GM18951 (cell line): ENCODE data around the gene CD36.

Source experiments
- POLR2A ChIP-seq: IDR thresholded peaks from 4 replicates; pipeline ENCODE4 v1.6.1; 2011; ENCODE audit warnings: mild to moderate bottlenecking; ENCODE audit not compliant: insufficient read length, insufficient read depth; ENCODE audit errors: extremely low read depth
- in situ Hi-C: fragments of 300-500 bp; cut with MboI; formaldehyde crosslinking; loops from one replicate; pipeline ENCODE4 v1.12.0; 2022; ENCODE audit warnings: low sequenced_read_pairs, mixed read lengths, inconsistent platforms; ENCODE audit not compliant: unreplicated experiment

The CD36 gene

DNA sequence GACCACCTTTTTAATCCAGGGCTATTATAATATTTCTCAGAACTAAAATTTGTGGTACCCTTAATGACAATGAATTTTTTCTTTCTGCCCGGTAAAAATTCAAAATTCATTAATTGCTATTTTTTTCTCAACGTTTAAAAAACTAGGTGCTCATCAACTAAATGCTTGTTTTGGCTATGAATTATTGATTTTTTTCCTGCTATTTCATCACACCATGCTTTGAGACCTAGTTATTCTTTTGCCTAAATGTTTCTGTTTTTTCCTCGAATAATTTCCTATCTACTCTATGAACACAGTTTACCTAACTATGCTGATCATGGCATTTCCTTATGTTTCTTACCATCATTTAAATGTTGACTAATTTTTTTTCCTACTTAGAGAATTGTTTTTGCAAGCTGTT is 5.6 kb upstream of the CD36 start:
- in situ Hi-C loops: no loop called here
- TF ChIP-seq POLR2A: no peak

DNA sequence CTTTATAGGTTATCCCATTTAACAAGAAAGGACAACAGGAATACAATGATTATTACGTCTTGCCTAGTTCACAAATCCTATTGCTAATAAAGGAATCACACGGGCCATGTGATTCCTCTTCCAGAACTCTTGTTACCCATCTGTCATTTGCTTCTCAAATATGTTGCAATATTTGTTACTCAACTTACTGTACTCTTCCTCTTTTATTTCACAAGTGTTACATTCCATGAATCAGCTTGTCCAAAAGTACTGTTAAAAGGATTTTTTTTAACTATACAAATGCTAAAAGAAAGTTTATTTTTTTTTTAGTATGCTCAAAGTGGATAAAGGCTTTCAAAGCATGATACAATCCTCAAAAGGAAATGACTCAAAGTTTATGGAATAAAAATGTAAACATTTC is 3.9 kb upstream of the CD36 start:
- TF ChIP-seq POLR2A: no peak
- in situ Hi-C loops: no loop called here

DNA sequence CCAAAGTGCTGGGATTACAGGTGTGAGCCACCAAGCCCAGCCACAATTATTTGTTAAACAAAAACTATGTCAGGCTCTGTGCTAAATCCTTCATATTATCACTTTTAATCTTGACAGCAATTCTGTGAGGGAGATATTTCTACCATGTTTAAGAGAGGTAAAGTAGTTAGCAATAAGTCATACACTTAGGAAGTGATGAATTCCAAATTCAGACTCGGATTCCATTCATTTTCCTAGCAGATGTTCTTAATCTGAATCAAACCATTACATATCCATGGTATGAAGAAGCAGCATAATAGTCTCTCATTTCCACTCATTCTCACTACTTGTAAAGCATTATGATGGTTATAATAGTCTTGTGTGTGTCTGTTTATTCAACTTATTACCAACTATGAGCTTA is 2.9 kb upstream of the CD36 start:
- no peak for TF ChIP-seq POLR2A
- in situ Hi-C loops: no loop called here

DNA sequence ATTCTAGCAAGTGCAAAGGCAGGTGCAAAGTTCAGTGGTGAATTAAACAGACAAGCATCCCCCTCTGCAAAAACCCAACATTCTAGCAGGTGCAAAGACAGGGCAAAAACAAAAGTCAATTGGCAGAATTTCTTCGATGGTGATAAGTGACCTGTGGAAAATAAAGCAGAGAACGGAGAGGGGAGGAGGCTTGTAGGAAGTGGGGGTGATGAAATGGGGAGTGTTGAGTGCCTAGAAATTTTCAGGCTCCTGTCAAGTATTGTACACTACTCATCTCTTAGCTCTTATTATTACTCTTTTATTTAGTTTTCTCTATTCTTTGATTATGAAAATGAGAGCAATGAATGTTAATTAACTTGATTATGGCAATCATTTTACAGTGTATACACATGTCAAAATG is 2.4 kb upstream of the CD36 start:
- TF ChIP-seq POLR2A: no peak
- in situ Hi-C loops: no loop called here

DNA sequence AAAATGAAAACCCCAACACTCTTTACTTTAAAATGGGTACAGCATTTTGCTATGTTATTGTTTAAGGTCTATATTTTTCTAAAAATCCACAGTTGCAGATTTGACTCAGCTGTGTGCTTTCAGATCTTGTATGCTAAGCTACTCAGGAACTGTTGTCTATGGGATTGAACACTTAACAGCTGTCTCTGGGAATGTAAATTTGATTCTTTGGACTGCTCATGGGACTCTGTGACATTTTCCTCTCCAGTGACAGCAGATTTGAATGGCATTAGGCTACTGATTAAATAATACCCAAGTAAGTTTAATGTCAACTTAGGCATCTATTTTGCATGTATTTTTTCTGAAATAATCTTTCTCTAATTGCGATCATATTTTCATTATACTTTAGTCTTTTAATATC is 1.7 kb upstream of the CD36 start:
- no peak for TF ChIP-seq POLR2A
- in situ Hi-C loops: no loop called here

DNA sequence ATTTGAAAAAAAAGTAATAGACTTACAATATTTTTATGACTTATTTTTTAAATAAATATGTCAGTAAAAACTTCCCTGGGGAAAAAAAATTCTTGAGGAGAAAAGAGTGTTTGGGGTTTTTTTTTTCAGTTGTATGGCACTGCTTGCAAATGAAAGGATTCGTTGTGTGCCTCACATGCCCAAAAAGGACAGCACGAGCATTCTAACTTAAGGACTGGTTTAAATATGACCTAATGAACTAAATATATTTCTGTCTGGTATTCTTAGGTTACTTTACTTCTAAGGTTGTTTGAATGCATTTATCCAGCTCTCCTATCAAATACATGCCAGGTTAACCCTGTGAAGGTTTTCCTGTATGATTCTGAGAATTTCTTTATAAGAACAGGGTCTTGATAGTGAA is 988 bp upstream of the CD36 start:
- no peak for TF ChIP-seq POLR2A
- in situ Hi-C loops: no loop called here

DNA sequence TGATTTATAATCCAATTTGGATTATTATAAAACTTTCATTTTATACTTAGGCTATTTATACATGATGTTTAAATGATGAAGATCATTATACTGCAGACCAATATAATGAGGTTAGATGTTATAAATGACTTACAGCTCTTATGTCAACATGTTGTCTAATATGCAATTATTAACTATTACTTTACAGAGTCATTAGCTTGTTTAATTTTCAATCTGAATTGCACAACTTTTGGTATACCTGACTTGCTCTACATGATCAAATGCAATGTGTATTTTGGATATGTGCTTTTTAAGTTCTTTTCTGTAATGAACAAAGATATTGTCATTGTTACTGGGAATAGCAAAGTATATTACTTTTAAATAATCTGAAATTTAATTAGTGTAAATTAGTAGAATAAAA is 569 bp downstream of the CD36 start:
- TF ChIP-seq POLR2A: no peak

DNA sequence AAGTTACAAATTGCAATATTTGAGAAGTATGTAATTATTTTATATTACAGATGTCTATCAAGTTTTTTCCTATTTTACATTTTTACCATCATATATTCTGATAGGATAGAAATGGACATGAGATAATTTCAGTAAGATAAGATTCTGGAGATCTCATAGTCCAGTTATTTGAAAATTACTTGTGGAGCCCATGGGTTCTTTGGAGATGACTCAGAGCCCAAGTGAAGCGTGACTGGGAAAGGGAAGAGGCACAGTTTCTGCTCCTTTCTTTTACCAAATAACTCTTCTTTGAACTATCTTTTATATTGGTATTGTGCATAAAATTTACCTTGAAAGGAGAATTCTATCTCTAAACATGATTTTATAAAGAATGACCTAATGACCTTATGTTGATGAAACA is 2.4 kb downstream of the CD36 start:
- no peak for TF ChIP-seq POLR2A

More for the DNA sequence above, 569 bp downstream of the CD36 start:
- in situ Hi-C loops: no loop called here

DNA sequence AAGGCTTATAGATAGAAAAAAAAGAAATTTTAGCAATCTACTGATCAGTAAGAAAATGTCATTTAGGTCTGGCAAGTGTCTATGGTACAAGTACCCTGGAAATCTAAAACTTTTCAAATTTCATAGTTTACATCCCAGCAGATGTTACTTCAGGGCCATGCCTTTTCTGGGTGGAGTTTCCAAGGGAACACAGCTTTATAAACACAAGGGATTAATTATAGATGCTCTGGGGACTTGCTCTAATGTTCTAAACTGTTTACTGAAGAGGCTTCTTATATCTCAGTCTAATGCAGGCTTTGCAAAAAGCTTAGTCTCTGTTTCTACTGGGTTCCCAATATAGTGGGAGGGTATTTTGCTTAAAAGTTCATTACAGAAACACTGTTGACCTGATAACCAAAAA is 3.1 kb downstream of the CD36 start:
- in situ Hi-C loops: no loop called here
- no peak for TF ChIP-seq POLR2A

More for the DNA sequence above, 2.4 kb downstream of the CD36 start:
- in situ Hi-C loops: no loop called here

DNA sequence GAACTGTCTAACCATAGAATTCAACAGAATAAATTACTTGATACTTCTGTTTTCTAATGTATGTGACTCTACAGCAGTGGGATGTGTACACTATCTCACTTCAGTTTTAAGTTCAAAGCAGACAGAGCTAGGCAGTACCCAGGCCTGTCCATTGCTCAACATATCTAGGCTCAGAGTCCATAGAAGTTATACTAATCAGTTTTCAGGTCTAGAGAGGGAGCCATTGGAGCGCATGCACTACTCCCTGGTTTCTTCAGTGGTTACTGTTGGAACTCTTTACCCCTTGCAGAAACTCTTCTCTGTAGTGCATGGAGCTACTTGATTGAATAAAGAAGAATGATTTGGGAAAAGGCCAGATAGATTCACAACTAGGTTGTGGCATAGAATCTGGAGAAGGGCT is 4.4 kb downstream of the CD36 start:
- in situ Hi-C loops: no loop called here
- no peak for TF ChIP-seq POLR2A

DNA sequence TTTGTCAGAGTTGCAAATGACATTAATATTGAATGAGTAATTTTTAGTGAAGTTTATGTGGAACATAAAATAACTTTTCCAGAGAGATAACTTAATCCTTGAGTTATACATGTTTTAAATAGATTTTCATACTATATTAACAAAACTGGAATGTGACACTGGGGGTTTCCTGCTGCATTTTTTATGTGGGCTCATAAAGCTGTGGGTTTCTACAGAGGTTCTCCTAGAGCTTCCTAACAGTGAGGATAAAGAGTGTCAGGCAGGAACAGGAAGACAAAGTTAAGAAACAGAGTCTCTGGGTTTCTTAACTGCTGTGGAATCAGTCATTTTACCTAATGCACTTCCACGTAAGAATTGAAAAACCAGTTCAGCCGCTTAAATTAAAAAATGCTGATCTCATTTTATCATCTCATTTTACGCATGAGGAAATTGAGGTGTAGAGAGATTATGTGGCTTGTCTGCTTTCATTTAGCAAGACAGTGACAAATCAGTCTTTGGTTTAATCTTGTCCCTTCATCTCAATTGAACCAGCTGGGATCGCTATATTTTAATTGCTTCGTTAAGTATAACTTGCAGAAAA is 5.0 kb downstream of the CD36 start:
- no peak for TF ChIP-seq POLR2A
- in situ Hi-C loops: no loop called here

DNA sequence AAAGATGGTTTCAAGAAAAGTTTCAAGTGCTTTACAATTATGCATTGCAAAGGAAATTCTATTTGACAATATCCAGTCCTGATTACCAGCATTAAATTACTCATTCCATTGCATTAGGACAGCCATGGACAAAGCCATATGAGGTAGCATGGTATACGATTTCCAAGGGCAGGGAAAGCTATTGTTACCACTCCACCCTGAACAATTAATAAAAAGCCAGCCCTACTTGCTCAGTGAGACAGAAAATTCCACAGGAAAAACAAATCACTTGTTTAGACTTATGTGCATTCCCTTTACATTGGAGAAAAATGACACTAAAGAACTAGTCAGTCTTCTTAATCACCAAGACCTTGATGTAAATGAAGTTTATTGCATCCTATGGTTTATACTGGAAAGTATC is 5.6 kb downstream of the CD36 start:
- TF ChIP-seq POLR2A: no peak
- in situ Hi-C loops: no loop called here

DNA sequence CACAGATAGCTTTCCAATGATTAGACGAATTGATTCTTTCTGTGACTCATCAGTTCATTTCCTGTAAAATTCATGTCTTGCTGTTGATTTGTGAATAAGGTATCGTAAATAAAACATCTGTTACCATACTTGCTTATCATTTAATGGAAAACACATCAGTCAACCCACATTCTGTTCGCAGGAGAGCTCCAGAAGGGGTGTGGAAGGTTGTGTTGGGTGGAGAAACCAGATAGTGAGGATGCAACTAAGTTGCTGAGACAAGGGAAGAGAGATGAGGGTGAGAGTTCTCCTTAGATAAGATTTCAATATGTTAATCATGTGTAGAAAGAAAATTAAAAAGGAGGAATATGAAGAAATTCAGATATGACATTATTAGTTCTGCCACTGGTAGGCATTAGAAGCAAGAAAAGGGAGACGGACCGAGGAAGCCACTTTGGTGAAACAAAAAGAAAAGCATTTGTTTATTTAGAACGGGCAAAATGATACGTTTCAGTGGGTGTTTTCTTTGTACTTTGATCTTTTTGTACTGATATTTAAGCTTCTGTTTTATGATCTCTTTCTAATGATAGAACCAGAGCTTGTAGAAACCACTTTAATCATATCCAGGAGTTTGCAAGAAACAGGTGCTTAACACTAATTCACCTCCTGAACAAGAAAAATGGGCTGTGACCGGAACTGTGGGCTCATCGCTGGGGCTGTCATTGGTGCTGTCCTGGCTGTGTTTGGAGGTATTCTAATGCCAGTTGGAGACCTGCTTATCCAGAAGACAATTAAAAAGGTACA is 7.8 kb downstream of the CD36 start:
- no peak for TF ChIP-seq POLR2A
- in situ Hi-C loops: no loop called here

DNA sequence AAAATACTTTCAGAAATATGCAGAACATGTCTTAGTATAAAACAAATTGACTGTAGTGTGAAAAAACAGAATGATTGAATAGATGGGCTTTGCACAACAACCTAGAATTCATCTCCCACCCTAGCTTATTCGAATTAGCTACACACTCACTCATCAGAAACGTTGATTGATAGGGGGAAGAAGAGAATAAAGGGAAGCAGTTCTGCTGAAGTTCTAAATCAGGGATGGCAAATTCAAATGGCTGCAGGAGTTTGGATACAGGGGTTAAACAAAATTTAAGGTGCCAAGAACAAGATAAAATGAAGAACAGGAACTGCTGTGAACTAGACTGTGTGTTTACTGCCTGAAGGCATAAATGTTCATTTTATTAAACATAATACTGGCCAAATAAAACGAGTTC is 9.0 kb downstream of the CD36 start:
- in situ Hi-C loops: no loop called here
- TF ChIP-seq POLR2A: no peak
